ENCODE results near the gene CFAP45.

The CFAP45 gene

DNA sequence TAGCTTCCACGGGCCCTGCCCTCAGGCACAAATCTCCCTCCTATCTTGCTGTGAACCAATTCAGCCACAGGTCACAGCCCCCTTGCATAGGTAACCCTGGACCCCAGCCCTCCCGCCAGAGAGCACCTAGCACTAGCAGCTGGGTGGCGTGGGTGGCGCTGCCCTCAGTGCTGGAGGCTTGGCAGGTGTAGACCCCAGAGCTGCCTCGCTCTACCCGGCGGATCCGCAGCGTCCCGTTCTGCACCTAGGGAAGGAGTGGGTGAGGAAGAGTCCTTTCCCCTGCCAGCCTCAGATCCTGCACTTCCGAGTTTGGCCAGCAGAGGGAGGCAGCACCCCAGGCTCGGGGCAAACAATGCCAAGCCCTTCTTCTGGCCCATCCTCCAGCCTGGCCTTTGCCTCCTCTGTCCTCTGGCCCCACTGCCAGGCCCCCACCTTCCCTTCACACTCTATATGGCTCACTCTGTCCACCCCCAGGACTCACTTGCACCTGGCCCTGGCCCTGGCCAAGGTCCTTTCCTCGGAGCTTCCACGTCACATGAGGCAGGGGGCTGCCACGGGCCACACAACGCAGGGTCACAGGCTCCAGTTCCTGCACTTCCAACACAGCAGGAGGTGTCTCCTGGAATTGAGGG, 36.4 kb upstream of the CFAP45 start:
- DNase-seq (ENCODE audit: low read depth): no peak

DNA sequence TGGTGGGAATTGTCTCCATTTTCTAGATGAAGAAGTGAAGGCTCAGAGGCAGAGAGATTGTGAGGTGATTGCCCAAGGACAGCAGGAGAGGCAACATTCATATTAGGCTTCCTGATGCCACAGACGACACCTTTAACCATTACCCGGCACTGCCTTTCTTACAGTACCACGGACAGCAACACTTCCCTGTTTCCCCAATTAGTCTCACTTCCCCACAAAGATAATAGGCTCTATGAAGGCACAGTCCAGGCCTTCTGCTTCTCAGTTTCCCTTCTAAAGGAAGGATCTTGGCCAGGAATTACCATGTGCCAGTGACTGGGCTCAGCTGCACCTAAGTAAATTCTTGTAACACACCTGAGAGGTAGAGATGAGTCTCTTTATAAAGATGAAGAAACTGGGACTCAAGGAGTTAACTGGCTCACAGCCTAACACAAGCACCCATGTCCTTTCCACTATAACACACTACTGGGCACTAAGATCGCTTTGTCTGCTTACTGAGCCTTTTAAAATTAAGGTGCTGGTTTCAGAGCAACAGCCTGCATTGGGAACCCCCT, 35.8 kb upstream of the CFAP45 start:
- no peak for DNase-seq (ENCODE audit: low read depth)

DNA sequence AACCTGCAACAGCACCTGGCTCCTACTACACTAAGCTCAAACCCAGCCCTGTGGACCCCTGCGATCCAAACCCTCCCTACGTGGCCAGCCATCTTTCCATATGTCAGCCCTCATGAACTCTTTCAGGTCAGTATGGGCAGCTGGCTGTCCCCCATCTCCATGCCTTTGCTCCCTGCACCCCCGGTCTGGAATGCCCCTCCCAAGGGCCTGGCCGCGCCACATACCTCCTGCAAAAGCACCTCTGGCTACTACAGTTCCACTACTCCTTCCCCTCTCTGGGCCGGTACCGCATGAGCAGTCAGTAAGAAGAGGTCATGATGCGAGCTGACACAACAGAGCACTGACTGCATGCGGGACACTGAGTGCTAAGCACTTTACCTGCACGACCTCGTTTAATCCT, 35.3 kb upstream of the CFAP45 start:
- DNase-seq (ENCODE audit: low read depth): no peak

DNA sequence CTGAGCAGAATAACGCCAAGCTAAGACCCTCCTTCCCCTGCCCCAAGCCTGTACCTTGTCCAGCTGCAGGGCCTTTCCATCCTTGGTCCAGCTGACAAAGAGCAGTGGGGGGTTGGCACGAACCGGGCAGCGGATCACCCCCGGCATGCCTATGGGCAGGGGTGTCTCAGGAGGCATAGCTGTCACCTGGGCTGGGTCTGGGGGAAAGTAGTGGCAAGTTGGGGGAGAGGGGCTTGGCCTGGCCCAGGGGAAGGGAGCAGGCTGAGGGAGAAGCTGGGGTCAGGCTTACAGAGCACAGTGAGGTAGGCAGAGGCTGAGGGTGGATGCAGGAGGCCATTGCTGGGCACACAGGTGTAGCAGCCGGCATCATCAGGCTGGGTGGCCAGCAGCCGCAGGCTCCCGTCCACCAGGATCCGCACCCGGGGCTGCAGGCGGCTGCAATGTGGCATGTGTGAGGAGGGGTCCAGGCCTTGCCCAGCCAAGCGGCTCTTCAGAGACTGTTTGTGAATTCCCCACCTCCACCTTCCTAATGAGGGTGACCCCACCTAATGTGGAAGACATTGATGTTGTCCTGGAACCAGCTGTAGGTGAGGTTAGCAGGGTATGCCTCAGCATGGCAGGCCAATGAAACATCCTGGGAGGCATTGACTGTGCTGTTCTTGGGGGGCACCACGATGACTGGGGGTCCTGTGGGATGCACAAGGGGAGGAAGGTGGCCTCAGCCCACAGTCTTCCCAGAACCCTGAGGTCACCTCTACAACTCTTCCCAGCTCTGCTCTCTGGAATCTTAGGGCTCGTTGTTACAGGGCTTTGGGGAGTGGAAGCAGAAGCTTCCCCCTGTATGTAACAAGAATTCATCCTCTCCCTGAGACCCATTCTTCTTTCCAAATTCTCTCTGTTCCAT, 34.4 kb upstream of the CFAP45 start:
- DNase-seq (ENCODE audit: low read depth): no peak

DNA sequence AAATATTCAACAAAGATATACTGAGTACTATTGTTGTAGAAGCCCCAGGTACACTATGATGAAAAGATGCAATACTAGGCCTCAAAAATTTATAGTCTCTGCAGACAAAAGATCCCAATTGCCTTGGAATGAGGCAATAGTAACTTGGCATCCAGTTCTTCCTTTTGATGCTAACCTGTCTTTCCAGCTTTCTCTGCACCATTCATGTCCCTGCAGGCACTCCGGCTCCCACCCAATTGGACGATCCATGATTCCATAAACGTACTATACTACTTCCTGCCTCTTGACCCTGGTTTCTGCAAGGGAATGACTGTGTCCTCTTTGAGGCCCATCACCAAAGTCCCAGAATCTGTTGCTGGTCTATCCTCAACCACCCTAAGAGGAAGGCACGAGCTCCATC, 33.4 kb upstream of the CFAP45 start:
- DNase-seq (ENCODE audit: low read depth): no peak

DNA sequence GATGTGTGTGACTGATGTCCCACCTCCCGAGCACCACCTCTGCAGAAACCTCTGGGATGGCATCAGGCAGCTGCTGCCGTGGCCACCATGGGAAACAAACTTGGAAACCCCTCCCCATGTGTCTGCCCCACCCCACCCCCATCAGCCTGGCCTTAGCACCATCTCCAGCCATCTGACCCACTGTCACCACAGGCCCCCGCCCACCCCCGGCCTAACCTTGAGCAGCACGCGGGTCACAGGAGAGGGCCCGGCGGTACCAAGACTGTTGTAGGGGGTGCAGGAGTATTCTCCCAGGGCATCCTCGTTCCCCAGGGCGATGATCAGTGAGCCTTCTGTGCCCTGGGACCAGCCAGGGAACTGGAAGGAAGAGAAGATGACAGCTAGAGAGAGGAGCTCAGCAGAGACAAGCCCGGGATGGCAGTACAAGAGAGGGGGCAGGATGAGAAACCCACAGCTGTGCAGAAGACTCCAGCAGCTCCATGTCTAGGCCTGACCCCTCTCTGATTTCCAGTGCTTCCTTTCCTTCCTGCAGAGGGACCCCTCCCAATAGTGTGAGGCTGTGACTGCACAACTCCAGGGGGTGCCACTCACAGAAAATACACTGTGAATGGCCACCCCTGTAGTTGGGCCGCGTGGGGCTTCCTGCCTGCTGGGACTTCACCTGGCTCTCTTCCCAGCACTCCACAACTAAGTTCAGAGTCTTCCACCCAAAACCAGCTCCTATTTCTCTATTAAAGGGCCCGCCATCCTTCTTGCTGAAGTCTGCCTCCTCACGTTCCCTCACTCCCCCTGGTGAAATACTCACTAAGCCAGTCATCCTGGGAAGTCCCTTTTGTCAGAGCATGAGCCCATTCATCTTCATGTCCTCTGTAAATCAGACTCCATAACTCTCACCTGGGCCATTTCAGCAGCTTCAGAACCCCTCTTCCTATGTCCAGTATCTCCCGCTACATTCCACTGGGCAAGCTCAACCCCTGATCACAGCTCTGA, 32.6 kb upstream of the CFAP45 start:
- no peak for DNase-seq (ENCODE audit: low read depth)

DNA sequence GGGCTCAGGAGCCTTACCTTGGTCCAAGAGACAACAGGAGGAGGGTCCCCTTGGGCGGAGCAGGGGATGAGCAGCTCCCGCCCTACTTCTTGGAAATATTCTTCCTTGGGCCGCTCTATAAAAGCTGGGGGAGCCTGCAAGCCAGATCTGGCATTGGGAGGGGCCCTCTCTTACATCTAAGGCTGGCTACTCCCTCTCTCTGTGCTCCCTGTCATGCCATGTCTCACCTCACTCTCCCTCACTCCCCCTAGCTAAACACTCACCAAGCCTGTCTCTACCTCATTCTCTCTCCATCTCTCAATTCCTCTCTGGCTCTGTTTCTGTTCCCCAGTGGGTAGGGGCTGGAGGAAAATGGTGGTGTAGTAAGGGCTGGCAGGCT, 31.8 kb upstream of the CFAP45 start:
- DNase-seq (ENCODE audit: low read depth): no peak

DNA sequence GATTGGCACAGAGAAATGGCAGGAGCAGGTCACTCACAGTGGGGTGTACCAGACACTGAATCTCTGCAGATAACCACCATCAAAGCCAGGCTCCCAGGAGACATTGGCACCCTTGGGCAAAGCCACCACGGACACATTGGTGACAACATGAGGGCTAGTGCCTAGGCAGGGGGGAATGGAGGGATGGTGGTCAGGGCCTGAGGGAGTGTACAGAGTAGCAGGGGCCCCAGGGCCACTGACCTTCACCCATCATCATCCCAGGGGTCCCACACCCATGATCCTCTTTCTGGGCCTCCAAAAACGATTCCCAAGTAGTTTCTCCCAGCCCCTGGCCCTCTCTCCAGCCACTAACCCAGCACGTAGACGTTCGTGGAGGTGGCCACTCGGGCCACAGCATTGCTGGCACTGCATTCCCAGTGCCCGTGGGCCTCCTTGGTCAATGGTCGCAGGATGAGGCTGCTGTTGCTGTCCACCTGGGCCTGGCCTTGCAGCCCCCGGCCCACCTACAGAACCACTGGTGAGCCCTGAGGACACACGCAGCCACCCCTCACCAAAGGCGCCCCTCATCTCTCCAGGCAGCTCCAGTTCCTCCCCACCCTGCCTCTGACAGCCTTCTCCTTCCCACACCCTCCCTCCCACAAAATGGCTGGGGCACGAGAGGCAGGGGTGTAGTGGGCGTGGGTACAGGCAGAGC, 31.3 kb upstream of the CFAP45 start:
- no peak for DNase-seq (ENCODE audit: low read depth)

DNA sequence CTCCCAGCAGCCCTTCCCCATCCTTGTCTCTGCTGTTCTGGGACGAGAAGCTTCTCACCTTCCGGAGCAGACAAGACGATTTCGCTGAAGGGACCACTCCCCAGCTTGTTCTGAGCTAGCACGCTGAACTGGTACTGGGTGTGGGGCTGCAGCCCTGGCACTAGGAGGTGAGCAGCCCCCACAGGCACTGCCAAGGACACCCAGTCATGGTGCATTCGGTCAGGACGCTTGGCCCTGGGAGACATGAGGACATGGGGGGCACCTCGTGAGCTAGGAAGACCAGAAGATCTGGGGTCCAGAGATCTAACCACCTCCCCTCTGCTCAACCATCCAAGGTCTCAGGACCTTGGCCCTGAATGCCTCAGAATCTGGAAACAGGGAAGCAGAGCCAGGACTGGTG, 30.7 kb upstream of the CFAP45 start:
- DNase-seq (ENCODE audit: low read depth): no peak

DNA sequence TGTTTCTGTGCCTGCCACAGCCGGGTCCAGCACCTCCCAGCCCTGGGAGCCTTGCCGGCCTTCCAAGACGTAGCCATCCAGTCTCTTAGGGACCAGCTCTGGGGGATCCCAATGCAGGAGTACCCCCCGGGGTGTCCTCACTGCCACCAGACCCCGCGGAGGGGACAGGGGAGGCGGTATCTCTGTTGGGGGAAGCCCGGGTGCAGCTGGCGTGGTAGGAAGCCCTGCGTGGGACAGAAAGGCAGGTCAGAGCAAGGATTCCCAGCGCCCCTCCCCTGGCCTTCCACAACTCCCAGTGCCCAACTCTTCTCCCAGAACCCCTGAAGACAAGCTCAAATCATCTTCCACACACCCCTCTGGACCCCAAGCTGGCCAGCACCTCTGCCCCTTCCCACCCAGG, 30.3 kb upstream of the CFAP45 start:
- no peak for DNase-seq (ENCODE audit: low read depth)

DNA sequence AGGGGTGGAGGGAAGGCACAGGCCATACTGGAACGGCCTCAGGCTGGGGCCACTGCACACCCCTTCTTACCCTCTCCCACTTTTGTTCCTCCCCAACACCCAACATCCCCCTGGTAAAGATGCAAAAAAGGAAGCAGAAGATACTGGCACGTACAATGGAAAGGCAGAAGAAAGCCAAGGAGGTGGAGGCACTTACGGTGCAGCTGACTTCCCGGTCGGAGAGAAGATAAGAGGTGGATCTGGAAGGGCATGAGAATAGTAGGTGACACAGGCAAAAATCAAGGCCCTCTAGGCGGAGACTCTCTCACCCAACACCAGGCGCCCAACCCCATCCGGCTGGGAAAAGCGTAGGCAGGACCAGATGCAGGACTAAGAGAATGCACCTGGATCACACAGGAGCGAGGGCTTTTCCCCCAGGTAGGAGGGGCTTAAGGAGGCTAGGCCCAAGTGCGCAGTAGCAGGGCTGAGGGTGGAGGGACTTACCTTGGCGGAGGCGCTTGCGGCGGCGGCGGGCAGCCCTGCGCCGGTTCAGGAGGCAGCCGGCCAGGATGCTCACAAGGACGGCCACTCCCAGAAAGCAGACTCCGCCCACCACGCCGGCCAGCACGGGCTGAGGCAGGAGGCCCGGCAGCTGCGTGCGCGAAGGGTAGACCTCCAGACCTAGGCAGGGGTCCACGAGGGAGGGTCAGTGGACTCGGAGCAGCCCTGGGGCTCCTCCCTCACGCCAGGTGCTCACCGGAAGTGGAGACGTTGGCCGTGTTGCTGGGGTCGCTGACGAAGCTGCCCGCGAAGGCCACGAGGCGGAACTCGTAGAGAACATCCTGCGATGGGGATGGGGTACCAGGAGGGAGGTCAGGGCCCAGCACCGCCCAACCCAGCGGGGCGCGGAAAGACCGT, 29.4 kb upstream of the CFAP45 start:
- no peak for DNase-seq (ENCODE audit: low read depth)

DNA sequence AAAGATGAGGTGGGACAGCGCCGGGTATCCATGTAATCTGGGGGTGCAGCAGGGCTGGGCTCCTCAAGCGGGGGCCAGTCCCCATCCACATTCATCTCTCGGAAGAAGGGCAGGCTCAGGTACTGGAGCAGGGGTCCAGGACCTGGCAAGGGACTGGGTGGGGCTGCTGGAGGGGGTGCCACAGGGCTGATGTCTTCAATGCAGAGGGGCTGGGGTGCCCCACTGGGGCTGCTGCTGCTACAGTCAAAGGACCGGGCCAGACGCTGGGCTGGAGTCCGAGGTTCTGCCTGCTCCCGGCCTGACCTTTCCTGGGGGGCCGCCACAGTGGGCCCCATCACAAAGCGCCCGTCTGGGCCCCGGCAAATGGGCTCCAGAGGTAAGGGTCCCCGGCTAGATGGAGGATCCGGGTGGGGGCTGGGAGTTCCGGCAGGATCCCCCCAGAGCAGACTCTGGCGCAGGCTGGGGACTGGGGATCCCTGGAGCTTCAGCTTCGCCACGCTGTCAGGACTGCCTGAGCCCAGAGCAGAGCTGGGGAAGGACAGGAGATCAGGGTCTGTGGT, 28.6 kb upstream of the CFAP45 start:
- no peak for DNase-seq (ENCODE audit: low read depth)

DNA sequence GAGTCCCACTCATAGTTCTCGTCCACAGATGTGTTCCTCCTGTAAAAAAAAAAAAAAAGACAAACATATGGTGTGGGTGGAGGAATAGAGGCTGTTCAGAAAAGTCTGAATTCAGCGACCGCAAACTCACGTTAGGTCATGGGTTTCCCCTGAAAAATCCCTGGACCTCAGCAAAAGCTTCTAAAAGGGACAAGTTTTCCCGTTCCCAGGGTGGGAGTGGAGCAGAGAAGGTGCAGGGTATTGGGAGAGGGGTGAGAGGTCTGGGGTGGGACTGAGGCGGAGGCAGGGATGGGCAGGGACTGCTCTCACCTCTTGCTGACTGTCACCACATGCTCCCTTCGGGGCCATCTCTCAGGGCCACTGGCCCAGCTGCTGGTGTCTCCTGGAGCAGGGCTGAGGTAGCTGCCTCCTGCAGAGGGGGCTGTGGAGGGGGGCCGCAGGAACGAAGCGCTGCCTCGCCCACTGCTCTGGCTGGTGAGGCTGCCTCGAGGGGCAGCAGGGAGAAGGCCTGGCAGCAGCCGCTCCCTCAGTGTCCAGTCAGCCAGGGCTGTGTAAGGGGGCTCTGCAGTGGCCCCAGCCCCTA, 28.0 kb upstream of the CFAP45 start:
- DNase-seq (ENCODE audit: low read depth): no peak

DNA sequence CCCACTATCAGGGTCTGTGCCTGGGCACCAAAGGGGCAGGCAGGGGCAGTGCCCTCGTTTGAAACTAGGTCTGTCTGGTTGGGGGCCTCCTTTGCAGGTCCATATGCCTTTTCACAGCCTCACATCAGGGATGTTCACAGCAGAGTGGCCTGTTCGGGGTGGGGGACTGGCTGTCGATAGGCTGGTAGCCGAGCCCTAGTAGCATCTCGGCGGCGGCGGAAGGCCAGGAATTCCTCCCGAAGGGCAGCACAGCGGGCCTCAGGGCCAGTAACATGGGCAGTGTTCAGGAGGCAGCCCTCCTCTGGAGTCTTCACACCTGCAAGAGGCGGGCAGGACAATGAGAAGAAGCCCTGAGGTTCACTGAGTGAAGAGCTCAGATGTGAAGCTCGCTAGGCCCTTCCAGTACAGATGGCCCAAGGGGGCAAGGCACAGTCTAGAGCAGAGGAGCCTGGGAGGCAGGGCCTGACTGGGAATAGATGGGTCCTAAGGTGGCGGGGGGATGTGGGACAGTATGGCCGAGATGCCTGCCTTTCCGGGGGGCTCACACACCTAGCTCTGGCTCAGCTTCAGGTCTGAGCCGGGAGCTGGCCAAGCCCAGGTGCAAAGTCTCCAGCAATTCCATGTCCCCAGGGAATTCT, 27.4 kb upstream of the CFAP45 start:
- no peak for DNase-seq (ENCODE audit: low read depth)

DNA sequence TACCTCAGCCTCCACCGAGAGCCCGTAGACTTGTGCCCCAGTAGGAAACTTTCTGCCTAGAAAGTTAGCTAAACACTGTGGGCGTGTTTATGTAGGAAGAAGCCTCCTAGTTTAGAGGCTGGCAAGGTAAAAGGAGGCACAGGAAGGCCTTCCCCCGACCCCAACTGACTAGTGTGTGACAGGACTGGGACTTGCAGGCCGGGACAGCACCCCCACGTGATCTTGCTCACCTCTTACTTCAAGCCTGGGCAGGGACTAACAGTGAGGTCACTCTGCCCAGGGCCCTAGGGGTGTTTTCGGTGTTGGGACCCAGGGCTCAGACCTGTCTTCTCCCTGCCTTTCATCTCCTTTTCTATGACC, 25.7 kb upstream of the CFAP45 start:
- no peak for DNase-seq (ENCODE audit: low read depth)

DNA sequence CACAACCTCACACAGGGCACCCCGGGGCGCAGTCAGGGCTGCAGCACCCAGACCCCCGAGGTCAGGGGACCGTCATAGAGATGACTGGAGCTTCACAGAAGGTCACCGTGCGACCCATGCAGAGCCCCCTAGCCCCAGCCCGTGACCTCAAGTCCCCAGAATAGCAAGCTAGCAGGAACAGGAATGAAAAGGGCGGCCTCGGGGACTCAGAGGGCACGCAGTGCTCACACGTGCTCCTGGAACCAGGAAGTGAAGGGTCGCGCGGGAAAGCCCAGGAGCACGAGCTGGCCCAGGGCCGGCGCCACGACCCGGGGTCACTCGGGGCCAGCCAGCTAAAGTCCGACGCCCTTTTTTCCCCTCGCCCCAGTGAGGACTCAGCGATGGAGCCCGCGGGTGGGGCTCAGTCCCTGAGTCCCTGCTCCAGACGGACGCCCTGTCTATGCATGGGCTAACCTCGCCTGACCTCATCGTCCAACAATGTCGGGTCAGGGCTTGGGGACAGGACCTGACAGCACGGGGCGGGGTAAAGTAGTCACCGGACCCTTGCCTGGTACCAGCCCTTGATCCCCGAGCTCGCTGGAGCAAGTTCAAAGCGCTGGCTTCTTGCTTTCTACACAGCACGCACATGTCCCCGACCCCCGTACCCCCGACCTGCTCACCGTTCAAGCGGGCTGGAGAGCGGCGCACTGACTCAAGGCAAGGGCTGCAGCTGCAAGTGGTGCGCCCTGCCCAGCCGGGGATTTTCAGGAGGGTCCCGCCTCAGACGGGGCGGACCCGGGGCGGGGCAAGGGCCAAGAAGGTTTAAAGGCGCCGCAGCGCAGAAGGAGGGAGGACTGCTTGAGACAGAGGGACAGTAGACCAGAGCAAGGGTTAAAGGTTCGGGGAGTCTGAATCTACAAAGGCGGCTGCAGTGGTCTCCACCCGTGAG, 25.1 kb upstream of the CFAP45 start, which contains the start of gene TAGLN2:
TAGLN2 (minus strand) TSS at position 717 of the 928 bp plus-strand sequence. CDS start 4,998 bp downstream, outside the sequence.
- DNase-seq (ENCODE audit: low read depth): peak; percentile 82

DNA sequence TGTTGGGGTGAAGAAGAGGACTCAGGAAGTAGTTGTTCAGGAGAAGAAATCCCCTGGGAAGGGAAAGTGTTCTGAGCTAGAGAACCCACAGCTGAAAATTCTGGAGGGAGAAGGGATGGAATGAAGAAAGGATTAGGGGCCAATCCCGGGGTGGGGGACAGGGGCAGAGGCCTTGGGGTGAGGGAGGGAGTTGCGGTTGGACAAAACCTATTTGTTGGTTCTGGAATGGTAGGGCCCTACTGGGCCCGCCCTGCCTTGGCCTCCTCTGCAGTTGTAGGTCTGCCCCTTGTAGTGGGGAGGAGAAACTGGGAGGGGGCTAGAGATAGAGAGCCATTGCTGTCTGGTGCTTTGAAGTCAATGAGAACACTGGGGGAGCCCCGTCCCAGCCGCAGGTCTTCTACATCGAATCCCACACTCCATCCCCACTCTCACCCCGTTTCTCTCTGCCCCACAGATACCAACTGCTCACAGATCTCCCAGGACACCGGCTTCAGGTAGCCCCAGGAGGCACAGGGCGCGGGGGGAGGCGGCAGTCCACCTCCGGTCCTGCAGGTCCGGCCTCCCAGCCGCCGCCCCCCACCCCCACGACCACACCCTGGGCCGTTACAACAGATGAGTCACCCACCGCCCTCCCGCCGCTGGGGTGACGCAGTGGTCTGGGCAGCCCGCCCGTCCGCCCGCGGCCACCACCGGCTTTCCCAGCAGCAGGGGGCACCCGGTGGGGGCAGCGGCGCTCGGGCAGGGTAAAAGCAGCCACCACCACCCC, 24.2 kb upstream of the CFAP45 start:
- DNase-seq (ENCODE audit: low read depth): peak; percentile 86
